NCI-H1105 (cell line): ENCODE data around the gene CACNA1G.

ENCODE experiments used
- DNase-seq: peaks from one replicate; lab custom pipeline; 2025; lab: John Stamatoyannopoulos, UW

The CACNA1G gene

GRCh38 chr17:50560185-50560824 lies at the start of gene CACNA1G:
TSS of gene CACNA1G (plus strand) at chr17:50560715. CDS start at chr17:50561460, 745 bp downstream.
- DNase-seq: peak; percentile 80

GRCh38 chr17:50511058-50511457 lies 49.5 kb upstream of the CACNA1G start:
- no peak for DNase-seq

GRCh38 chr17:50513495-50513894 lies 47.0 kb upstream of the CACNA1G start:
- DNase-seq: no peak

- DNase-seq: no peak
Measured at GRCh38 chr17:50514388-50514787, 46.1 kb upstream of the CACNA1G start.

DNA sequence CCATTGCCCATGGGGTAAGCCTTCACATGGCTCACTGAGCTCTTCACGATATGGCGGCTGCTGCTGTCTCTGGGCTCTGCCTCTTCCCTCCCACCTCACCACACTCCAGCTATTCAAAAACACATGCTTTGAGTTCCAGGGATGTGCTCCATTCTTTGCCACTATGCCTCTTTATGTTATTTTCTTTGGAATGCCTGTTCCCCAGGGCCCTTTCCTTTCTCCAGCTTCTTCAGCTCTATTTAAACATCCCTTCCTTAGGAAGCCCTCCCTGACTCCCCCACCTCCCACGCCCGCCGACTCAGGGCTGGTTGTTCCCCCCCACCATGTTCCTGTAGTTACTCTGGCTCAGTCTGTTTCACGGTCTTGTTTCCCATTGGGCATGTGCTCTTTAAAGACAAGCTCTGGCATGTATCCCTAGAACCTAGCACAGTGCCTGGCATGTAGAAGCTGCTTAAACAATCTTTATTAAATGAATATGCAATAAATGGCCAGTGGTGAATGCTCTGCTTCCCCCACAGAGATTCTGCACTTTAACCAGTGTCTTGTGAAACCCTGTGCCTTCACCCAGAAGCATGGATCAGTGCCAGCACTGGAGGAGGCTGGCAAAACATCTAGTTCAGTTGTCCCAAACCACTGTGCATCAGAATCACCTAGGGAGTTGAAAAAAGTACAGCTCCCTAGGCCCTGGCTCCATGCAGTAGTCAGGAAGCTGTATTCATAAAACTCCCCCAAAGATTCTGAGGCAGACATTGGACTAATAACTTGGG lies 45.4 kb upstream of the CACNA1G start:
- no peak for DNase-seq

- DNase-seq: no peak
Measured at GRCh38 chr17:50517011-50517410, 43.5 kb upstream of the CACNA1G start.

DNA sequence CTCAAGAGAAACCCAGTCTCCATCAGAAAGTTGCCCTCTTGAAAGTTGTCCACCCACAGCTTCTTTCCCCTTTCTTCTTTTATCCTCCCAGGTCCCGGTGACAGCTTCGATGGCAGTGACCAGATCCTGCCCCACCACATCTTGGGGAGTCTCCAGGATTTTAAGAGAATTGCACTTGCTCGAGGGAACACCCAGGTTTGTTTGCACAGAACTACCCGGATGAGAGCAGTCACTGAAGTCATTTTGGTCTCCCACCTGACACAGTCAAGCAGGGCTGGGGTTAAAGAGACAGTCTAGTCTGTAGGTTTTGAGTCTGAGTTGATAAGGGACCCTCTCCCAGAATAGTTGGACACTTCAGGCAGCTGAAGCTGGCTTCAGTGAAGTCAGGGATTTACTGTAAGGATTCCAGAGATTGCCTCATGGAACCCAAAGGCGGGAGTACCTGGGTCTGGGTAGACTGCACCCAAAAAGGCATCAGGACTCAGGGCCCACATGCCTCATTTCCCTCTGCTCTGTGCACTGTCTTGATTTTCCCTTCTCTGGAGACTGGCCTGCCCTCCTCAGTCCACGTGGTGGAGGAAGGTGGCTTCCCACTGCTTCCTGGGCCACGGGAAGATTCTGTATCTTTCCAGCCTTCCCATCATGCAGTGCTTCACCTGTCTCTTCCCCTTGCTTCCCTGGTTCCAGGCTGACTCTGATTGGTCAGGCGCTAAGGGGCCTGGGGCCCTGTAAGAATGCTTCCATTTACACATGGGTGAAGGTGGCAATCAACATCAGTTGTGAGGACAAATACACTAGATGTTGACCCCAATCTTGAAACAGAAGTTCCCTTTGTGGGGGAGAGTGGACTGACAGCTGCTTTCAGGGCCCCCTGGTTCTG lies 42.8 kb upstream of the CACNA1G start:
- DNase-seq: no peak

DNA sequence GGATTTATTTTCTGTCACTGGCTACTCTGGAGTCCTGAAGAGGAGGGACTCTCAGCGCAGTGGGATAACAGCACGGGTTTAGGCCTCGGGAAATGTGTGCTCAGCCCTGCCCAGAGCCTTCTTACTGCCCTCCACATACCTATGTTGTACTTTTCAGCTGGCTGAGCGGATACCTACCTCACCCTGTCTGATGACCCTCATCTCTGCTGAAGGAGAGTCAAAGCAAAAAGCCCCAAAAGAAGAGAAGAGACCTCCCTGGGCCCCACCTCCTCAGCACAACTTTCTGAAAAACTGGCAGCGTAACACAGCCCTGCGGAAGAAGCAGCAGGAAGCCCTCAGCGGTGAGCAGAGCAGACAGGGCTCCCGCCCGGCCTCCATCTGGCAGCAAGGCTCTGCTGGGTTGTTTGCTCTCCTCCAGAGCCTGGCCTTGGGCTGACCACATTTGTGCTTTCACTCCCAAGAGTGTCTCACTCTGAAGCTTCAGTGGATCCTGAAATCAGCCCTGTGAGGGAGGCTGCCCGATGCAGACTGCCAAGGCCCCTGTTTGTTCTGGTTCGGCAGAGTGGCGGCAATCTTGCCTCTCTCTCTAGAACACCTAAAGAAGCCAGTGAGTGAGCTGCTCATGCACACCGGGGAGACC lies 42.0 kb upstream of the CACNA1G start:
- DNase-seq: no peak

DNA sequence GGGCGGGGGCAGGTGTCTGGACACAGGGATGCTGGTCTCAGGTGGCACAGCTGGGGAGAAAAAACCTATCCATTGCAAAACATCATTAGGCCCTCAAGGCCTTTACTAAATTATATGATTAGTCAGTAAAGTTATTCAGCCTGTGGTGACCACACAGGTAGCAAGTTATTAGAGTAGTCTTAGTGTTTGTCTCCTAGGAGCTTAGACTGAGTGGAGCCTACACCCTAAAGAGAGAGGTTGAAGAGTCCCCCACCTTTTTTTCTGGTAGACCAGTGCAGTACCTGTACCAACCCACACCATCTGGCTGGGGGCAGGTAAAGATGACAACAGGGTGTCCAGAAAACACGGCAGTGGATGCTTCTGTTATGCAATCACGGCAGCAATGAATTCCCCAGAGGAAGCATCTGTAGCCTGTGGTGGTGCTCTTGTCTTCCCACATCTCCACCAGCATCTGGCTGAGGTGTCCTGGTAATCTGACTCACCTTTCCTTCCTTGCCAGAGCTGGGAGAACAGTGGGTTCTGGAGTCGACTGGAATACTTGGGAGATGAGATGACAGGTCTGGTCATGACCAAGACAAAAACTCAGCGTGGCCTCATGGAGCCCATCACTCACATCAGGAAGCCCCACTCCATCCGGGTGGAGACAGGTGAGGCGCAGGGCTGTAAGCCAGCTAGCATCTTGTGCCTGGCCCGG lies 41.2 kb upstream of the CACNA1G start:
- no peak for DNase-seq

DNA sequence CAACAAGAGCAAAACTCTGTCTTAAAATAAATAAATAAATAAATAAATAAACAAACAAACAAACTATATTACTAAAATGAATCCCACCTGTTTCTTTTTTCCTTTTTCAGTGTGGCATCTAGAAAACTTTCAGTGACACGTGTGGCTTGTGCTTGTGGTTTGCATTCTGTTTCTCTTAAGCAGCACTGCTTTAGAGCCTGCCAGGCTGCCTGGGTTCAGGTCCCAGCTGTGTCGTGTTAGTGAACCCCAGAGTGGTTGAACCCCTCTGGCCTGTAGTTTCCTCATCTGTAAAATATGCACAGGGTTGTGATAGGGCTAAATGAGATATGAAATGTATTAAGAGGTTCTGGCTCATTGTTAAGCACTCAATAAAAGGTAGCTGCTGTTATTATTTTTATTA lies 40.0 kb upstream of the CACNA1G start:
- DNase-seq: no peak

DNA sequence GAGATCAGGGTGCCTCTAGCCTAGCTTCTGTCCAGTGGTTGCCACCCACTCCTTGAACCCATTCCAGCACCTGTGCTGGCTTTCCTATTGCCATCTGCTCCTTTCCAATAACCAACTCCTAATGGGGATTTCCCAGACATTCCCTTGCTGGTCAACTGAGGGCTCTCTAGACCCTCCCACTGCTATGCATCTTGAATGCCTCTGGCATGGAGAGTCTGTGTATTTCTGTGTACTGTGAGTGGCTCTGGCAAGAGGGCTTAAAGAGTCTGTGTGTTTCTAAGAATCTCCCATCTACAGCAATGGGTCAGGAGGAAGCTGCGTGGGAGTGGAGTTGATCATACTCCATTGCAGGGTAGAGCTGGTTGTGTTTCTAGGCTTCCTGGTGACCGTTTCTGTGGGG lies 39.0 kb upstream of the CACNA1G start:
- no peak for DNase-seq

- DNase-seq: no peak
Measured at GRCh38 chr17:50522766-50523165, 37.7 kb upstream of the CACNA1G start.

DNA sequence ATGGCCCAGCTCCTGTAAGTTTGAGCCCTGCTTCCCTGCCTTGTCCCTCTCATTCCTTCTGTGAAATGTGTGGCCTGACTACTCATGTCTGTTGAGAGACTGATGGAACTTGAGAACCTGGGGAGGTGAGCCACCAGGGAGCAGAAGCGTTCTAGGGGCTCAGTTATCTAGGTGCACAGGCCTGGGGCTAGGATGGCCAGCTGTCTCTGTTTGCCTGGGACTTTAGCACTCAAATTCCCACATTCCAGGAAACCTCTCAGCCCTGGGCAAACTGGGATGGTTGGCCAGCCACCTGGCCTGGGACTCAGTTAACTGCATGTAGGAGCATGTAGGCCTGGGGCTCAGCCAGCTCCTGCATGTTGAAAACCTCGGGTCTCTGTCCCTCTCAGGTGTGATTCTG lies 37.3 kb upstream of the CACNA1G start:
- DNase-seq: no peak

DNA sequence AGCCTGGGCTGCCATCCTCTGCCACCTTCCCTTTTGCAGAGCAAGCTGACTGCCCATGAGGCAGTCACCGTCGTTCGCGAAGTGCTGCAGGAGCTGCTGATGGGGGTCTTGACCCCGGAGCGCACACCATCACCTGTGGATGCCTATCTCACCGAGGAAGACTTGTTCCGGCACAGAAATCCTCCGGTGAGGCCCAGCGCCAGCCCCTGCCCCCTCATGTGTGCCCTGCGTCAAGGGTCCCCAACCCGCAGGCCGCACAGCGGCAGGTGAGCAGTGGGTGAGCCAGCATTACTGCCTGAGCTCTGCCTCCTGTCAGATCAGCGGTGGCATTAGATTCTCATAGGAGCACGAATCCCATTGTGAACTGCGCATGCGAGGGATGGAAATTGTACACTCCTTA lies 35.7 kb upstream of the CACNA1G start:
- DNase-seq: no peak

DNA sequence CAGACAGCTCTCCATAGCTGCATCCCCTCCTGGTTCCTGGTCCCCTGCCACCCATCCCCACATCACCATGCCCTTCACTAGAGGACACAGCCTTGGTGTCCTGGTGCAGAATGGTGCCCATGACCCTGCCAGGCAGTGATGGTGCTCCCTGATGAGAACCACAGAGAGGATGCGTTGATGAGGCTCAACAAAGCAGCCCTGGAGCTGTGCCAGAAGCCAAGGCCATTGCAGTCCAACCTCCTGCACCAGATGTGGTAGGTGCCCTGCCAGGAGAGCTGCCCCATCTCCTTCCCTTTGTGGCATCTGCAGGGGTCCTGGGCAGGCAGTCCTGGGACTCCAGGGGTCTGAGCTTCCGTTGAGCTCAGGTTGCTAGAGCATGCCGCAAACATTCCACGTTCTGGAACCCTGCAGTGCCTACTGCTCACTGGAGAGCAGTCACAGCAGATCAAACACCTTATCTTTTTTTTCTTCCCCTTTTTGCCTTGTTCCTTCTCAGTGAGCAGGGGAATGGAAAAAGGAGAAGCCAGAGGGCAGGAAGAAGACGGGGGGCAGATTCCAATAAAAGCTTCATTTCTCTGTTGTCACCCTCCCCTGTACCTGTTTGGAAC lies 33.3 kb upstream of the CACNA1G start:
- DNase-seq: no peak

DNA sequence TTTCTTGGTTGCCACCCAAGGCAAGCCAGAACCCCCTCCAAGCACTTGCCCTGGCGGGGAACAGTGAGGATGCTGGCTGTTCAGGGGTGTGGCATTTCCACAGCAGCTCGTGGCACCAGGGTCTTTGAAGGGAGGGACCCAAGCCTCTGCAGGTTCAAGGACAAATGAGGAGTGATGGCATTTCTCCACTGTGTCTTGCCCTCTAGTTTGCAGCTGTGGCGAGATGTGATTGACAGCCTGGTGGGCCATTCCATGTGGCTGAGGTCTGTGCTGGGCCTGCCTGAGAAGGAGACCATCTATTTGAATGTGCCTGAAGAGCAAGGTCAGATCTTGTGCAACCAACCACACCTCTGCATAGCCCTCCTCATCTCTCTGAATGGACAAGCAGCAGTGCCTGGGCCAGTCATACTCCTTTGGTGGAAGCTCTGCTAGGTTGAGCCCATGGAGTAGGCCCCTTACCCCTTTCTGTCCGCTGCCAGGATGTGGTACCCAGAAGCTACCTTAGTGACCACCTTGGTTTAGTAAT lies 32.5 kb upstream of the CACNA1G start:
- DNase-seq: no peak

- DNase-seq: no peak
Measured at GRCh38 chr17:50529849-50530248, 30.7 kb upstream of the CACNA1G start.

- DNase-seq: no peak
Measured at GRCh38 chr17:50531428-50532025, 29.0 kb upstream of the CACNA1G start.

- no peak for DNase-seq
Measured at GRCh38 chr17:50532452-50533024, 28.0 kb upstream of the CACNA1G start, which contains the start of gene EPN3. TSS of gene EPN3 (plus strand) at chr17:50532735. CDS start at chr17:50536557, 3,822 bp downstream.

- no peak for DNase-seq
Measured at GRCh38 chr17:50533185-50533584, 27.3 kb upstream of the CACNA1G start.
